HG03097 (cell line): ENCODE data around the gene IQCE.

Source experiments
- ATAC-seq: cut with Tn5 transposase; IDR thresholded peaks from one replicate; pipeline ENCODE4 v1.9.1; 2021; ENCODE audit not compliant: unreplicated experiment, low FRiP score

IQCE gene

DNA sequence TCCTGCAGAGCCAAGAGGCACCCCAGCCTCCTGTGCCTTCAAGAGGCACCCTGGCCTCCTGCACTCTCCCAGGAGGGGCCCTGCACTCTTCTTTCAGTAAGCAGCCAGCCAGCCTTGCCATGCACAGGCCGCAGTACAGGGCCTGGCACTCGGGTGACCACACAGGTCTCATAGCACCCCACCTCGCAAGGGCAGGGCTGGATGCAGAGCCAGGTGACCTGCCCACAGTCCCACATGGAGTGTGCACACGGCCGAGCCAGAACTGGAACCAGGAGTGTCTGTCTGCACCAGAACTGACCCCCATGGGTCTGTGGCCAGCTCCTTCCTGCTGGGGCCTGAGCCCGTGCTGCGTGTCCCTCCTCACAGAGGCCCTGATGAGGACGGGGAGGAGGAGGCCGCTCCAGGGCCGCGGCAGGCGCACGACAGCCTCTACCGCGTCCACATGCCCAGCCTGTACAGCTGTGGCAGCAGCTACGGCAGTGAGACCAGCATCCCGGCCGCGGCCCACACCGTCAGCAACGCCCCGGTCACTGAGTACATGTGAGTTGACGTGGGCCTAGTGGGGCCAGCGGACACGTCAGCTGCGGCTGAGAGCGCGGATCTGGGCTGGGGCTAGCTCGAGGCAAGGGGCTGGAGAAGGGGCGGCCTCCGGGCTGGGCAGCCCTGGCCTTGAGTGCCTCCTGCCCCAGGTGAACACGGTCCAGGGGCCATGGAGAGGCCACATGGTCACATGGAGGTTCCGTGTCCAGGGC is 99.3 kb downstream of the IQCE start:
- ATAC-seq: no peak

DNA sequence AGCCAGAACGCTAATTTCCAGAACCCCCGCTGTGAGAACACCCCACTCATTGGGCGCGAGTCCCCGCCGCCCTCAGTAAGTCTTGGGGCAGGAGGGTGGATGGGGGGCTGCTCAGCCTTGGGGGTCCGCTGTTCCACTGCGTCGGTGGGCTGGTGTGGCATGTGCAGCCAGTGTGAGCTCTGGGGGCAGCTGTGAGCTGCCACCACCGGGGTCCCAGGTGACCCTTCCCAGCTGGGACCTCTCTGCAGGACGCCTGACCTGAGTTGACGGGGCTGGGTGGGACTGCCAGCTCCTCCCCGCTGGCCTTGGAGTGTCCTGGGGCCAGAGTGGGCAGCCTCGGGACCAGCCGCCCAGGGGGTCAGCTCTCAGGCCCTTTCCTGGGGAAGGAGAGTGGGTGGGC is 100.2 kb downstream of the IQCE start:
- ATAC-seq: no peak

DNA sequence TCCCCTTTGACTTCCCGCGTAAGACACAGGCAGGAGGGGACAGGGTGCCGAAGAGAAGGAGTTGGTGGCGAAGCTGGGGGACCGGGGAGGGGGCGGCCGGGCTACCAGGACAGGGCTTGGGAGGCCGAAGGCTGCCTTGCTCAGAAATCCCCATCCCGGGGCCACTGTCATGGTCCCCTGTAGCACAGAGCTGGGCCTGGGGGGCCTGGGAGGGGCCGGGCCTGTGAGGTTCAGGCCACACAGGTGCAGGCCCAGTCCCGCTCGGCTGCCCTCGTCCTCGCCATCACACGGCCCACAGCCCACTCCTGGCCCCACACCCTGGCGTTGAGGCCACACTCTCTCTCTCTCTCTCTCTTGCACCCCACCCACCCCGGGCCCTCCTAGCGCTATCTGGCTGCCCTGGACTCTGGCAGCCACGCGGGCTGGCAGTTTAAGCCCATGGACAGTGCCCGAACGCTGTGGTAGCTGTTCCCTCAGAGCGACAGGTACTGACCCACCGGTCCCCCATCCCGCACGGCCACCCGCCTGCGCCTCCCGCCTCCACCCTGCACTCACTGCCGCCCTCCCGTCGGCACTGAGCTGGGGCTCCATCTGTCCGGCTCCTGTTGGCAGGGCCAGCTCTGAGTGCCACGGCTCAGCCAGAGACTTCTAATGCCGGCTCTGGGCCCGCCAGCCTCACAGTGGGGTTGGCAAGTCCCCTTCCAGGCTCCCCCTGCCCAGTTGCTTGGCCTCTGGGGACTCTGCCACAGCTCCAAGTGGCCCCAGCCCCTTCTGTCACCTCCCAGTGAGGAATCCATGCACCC is 101.0 kb downstream of the IQCE start:
- no peak for ATAC-seq

DNA sequence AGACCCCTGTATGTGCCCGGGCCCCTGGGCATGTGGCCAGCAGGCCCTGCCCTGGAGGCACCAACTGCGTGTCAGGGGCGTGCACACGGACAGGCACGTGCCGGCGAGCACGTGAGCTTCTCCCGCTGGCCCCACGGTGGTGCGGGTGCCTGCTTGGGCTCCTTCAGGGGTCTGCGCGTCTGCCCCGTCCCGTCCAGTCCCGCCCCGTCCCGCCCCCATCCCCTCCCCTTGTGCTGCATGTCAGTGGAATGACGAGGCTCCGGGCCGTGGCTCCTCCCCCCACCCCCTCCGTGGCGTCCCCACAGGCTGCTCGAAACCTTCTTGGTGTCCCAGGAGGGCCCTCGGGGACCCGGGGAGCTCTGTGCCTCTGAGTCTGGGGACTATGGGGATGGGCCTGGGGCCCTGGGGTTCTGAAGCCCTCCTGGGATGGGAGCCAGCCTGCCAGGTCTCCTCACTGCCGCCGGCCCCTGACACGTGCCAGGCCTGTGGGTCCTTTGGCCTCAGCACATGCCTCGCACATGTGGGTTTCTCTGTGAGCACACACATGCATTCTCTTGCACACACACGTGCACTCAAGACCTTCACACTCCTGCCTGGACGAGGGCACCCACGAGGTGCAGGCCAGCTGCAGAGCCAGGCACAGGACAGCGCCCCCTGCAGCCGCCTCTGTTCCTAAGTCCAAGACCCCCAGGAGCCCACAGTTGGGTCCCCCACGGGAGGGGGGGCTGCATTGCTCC is 101.7 kb downstream of the IQCE start:
- no peak for ATAC-seq

DNA sequence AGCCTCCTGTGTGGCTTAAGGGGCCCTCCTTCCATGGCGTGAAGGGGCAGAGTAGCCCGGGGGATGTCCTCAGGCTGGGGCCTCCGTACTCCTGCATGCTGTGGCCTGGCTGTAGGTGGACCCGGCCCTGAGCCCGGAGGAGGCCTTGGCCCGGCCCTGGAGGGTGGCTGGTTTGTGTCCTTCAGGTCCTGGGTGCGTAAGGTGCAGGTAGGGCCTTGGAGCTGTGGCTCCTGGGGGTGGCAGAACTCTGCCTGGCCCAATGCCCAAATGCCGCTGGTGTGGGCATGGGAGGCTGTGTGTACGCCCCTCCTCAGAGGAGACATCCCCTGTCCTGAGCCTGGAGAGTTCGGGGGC is 102.3 kb downstream of the IQCE start:
- no peak for ATAC-seq

DNA sequence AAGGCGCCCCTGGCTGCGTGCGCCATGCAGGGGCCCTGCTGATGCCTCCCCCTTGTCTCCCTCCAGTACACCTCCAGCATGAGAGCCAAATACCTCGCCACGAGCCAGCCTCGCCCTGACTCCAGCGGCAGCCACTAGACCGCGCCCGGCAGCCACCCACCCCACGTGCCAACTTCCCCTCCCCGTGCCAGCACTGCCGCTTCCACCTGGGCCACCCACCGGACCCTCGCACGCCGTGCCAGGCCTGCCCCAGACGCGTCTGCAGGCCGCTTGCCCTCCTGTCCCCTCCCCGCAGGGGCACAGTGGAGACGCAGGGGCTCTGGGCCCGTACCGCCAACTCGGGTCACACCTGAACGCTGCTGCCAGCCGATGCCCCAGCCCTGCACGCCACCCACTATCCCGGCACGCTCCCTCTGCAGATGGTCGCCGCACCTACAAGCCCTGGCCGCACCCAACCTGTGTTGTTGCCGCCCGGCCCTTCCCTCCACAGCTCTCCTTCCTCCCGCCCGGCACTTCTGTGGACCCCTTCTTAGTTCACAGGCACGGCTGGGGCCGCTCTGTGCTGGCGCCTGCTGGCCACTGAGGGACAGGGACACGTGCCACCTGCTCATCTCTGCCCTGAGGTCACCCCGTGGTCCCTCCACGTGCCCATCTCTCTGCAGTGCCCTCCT is 103.0 kb downstream of the IQCE start:
- no peak for ATAC-seq

DNA sequence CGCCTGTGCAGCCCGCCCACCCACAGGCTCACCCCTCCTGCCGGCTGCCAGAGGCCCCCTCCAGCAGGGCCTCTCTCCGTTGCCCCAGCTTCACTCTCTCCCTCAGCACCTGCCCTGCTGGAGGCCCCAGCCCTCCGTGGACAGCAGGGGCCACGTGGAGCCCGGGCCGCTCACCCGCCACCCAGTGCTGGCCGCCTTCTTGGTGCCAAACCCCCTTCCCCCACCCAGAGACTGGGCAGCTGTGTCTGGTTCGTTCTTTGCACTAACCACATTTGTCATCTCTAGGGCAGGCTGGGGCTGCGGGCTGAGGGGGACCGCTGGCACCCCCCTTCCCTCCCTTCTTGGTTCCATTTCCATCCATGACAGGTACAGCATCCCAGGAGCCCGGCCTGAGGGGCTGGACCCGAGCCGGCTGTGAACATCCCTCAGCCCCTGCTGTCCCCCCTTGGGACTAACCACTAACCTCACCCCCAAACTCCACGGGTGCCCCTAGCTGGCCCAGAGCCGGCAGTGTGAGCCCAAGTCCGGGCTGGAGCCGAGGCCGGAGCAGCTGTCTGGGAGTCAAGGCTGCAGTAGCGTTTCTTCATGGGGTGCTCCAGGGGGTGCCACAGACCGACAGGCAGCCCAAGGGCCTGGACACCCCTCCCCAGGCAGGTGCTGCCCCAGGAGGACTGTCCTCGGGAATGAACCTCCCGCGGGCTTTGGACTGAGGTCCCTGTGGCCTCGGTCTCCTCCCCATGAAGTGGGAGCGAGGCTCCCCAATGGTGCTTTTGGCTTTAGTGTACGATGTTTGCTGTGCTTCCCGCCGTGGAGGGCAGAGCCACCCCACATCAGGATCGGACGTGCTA is 103.7 kb downstream of the IQCE start:
- ATAC-seq: no peak

DNA sequence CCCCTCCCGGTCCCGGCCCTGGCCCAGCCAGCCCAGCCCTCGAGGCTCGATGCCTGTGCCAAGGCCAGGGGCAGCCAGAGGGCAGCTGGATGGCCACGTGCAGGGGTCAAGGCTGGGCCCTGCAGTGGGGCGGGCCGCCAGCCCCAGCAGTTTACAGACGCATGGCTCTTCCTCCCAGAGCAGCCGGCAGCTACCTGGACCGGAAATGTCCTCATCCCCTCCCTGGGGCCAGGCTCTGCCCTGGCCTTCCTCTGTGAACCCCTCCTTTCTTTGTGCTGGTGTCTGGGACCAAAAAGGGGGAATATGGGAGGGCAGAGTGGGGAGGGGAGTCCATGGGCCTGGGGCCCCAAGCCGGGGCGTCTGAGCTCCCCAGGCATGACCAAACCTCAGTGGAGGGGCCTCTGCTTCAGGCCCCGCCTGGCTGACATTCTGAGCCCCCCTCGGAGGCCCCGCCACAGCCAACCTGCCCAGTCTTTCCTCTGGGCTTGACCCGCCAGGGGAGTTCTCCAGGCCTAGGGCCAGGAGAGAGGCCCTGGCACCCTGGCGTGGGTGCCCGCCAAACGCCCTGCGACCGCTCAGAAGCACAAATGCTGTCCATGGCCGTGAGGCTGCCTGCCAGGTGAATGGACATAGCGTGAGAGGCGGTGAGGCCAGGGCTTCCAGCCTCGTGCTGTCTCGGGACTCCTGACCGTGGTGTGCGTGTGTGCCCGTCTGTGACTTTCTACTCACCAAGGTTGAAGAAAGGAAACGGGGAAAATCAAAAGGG is 104.5 kb downstream of the IQCE start:
- no peak for ATAC-seq

DNA sequence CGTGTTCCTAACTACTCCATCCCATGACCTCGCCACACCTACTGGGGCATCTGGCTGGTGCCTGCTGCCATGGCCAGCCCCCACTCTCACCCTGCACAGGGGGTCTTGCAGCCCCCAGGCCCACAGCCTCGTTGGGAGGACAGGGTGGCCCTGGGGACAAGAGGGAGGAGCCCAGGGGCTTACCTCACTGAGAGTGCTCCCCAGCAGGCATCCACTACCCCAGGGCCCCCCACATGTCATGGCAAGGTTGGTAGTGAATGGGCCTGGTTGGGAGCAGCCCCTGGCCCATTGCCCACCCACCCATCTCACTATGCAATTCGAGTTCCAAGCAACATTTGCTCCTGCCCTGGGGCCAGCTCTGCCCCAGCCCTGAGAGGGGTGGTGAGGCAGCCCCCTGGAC is 105.2 kb downstream of the IQCE start:
- no peak for ATAC-seq
